Body of pancreas (tissue), 4 donors: ENCODE results near the gene TADA1.

Experiments used
- POLR2A ChIP-seq, 3 donors: fragments of 450-650 bp; IDR thresholded peaks; one replicate each; pipeline ENCODE4 v1.6.1; 2016; ENCODE audit warnings: antibody characterized with exemption in 3 of 3, mild to moderate bottlenecking in 2 of 3
- TF ChIP-seq, protein P1 (sequence below), 7 experiments: fragments of 450-650 bp in 4 of 7; fragments of 200-600 bp in 3 of 7; sonication (generic) in 3 of 7; IDR thresholded peaks; one replicate each; pipeline ENCODE4 v1.5.1; 2016 to 2019; ENCODE audit warnings: antibody characterized with exemption in 7 of 7

- TF ChIP-seq, protein P1, sequence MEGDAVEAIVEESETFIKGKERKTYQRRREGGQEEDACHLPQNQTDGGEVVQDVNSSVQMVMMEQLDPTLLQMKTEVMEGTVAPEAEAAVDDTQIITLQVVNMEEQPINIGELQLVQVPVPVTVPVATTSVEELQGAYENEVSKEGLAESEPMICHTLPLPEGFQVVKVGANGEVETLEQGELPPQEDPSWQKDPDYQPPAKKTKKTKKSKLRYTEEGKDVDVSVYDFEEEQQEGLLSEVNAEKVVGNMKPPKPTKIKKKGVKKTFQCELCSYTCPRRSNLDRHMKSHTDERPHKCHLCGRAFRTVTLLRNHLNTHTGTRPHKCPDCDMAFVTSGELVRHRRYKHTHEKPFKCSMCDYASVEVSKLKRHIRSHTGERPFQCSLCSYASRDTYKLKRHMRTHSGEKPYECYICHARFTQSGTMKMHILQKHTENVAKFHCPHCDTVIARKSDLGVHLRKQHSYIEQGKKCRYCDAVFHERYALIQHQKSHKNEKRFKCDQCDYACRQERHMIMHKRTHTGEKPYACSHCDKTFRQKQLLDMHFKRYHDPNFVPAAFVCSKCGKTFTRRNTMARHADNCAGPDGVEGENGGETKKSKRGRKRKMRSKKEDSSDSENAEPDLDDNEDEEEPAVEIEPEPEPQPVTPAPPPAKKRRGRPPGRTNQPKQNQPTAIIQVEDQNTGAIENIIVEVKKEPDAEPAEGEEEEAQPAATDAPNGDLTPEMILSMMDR (IDR thresholded peaks at IDR 0.05), result no peak
- no peak for TF ChIP-seq POLR2A (IDR thresholded peaks at IDR 0.05)
Measured at GRCh38 chr1:166905900-166906299, 29.8 kb upstream of the TADA1 start.
